GM12873 (cell line): Measurements from ENCODE around the gene CCL24.

Source experiments
- TF ChIP-seq, protein P1 (sequence below): IDR thresholded peaks from 2 replicates; pipeline ENCODE4 v1.5.1; 2012; ENCODE audit warnings: low read depth, mild to moderate bottlenecking, moderate library complexity, low read length, control low read depth; ENCODE audit not compliant: insufficient read depth; ENCODE audit errors: missing control alignments

The CCL24 gene

DNA sequence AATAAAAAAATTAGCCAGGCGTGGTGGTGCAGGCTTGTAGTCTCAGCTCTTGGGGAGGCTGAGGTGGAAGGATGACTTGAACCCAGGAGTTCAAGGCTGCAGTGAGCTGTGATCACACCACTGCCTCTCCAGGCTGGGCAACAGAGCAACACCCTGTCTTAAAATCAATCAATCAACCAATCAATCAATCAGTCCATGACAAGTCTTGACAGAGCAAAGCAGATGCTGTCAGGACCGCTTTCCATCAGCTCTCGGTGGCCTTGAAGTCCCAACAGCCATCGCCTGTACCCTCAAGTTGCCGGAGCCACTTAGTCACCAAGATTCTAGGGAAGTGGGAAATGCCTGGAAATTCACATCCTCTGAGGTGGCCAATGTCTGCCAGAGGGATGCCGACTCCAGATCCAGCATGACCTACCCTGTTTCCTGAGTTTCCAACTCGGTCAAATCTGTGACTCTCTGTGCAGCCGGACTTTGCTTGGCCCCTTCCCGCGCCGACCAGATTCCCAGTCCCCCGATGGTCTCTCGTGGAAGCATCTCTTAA is 871 bp upstream of the CCL24 start:
- TF ChIP-seq, protein P1, sequence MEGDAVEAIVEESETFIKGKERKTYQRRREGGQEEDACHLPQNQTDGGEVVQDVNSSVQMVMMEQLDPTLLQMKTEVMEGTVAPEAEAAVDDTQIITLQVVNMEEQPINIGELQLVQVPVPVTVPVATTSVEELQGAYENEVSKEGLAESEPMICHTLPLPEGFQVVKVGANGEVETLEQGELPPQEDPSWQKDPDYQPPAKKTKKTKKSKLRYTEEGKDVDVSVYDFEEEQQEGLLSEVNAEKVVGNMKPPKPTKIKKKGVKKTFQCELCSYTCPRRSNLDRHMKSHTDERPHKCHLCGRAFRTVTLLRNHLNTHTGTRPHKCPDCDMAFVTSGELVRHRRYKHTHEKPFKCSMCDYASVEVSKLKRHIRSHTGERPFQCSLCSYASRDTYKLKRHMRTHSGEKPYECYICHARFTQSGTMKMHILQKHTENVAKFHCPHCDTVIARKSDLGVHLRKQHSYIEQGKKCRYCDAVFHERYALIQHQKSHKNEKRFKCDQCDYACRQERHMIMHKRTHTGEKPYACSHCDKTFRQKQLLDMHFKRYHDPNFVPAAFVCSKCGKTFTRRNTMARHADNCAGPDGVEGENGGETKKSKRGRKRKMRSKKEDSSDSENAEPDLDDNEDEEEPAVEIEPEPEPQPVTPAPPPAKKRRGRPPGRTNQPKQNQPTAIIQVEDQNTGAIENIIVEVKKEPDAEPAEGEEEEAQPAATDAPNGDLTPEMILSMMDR: no peak

DNA sequence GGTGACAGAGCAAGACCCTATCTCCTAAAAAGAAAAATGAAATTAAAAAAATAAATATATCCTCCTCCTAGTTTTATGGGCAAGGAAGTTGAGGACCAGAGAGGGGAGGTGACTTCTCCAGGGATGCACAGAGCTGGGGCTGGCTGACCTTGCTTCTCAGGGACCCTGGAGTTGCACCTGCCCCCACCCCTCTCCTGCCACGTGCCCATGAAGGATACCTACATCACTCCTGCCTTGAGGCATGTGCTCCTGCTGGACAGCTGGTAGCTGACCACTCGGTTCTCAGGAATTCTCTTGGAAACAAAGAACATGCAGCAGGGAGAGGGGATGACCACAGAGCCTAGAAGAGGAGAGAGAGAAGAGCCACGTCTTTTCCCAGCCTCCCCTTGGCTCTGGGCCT is 522 bp downstream of the CCL24 start:
- TF ChIP-seq, protein P1: no peak

DNA sequence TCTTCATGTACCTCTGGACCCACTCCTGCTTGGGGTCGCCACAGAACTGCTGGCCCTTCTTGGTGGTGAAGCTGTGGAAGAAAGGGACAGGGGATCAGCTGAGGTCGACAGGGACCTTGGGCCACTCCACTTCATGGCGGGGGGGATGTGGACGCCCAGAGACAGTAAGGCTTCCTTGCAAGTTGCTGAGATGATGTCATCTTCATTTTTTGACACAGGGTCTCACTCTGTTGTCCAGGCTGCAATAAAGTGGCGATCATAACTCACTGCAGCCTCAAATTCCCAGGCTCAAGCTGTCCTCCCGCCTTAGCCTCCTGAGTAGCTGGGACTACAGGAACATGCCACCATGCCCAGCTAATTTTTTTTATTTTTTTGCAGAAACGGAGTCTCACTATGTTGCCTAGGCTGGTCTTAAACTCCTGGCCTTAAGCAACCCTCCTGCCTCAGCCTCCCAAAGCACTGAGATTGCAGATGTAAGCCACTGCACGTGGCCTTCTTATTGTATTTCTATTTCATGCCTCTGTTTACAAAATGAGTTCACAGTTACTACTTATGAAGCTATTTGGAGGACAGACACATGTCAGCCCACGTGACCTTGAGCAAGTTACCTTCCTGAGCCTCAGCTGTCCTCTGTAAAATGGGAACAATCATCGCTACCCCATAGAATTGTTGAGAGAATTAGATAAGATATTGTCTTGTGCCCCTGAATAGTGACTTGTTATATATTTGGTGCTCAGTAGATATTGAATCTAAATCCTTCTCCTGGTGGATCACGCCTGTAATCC is 1.5 kb downstream of the CCL24 start:
- TF ChIP-seq, protein P1: no peak

DNA sequence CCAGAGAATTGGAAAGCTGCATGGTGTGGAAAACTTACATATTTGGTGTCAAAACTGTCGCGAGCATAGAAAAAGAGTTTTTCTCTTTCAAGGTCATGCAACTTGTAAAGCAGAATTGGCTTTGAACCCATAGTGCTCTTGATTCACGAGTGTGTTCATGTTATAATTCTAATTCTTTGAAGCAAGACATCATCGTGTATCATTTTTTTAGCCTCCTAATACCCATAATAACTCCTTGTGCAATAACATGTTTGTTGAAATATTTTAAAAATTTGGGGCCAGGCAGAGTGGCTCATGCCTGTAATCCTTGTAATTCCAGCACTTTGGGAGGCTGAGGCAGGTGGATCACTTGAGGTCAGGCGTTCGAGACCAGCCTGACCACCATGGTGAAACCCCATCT is 4.2 kb downstream of the CCL24 start:
- TF ChIP-seq, protein P1: no peak

DNA sequence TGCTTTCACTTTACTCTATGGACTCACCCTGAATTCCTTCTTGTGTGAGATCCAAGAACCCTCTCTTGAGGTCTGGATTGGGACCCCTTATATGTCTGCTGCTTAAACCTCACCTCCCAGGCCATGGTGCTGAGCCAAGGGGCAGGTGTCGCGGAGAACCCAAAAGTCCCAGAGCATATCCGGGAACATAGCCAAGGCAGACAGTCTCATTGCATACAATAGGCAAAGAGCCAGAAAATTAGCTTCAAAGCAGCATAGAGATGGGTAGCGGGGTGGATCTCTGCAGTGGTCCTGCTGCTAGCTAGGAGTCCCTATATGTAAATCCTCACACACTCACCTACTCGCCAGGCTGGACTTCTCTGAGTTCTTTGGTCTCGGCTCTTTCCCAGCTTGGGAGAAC is 5.5 kb downstream of the CCL24 start:
- TF ChIP-seq, protein P1: no peak

DNA sequence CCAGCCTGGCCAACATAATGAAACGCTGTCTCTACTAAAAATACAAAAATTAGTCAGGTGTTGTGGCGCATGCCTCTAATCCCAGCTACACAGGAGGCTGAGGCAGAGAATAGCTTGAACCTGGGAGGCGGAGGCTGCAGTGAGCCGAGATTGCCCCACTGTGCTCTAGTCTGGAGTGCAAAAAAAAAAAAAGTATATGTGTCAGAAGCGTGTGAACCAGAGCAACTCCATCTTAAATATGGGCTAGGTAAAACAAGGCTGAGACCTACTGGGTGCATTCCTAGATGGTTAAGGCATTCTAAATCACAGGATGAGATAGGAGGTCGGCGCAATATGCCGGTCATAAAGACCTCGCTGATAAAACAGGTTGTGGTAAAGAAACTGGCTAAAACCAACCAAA is 6.2 kb downstream of the CCL24 start:
- TF ChIP-seq, protein P1: no peak

DNA sequence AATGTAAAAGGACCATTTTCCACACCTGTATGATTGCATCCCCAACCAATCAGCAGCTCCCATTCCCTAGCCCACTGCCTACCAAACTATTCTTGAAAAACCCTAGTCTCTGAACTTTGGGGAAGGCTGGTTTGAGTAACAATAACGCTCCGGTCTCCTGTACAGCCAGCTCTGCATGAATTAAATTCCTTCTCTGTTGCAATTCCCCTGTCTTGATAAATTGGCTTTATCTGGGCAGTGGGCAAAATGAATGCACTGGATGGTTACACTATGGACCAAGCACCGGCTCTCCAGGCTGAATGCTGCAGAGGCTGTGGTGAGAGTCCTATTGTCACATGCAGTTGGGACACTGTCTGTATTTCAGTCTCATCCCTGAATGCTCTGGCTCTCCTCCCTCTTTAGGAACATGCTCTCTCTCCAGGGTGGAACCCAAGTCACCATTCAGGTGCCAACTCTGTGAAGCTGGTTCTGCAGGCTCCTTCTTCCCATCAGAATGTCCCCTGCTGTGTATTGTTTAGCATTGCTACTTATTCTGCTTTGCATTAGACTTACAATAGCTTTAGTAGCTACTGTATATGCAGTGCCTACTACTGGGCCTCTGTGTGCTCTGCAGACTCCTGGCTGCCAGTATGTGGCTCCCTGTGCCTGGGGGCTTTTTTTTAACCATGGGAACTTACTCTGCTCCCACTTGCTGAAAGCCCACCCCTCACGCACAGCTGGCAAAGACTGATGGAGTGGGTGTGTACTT is 6.9 kb downstream of the CCL24 start:
- TF ChIP-seq, protein P1: no peak
